ENCODE measurements around the gene PIEZO1.

Gene PIEZO1

GRCh38 chr16:88681709-88682451, 103.1 kb downstream of the PIEZO1 start:
- DNase-seq (ENCODE audit: low read depth), result no peak
- no peak for TF ChIP-seq CTCF (IDR thresholded peaks at IDR 0.05; ENCODE audit: insufficient read depth, low read depth, low read length, missing control alignments)
- no peak overlapping the region for H3K4me3 ChIP-seq (ENCODE audit: low read length)

GRCh38 chr16:88681084-88681680, 103.8 kb downstream of the PIEZO1 start:
- peak; percentile 66 for DNase-seq (ENCODE audit: low read depth)
- no peak overlapping the region for H3K4me3 ChIP-seq (ENCODE audit: low read length)
- TF ChIP-seq CTCF (IDR thresholded peaks at IDR 0.05; ENCODE audit: insufficient read depth, low read depth, low read length, missing control alignments), result peak; percentile 65

GRCh38 chr16:88680554-88681083, 104.4 kb downstream of the PIEZO1 start:
- DNase-seq (ENCODE audit: low read depth), result no peak
- TF ChIP-seq CTCF (IDR thresholded peaks at IDR 0.05; ENCODE audit: insufficient read depth, low read depth, low read length, missing control alignments), result no peak
- no peak overlapping the region for H3K4me3 ChIP-seq (ENCODE audit: low read length)

GRCh38 chr16:88678224-88678979, 106.6 kb downstream of the PIEZO1 start:
- no peak overlapping the region for H3K4me3 ChIP-seq (ENCODE audit: low read length)
- TF ChIP-seq CTCF (IDR thresholded peaks at IDR 0.05; ENCODE audit: insufficient read depth, low read depth, low read length, missing control alignments), result no peak
- no peak for DNase-seq (ENCODE audit: low read depth)

- no peak for TF ChIP-seq CTCF (IDR thresholded peaks at IDR 0.05; ENCODE audit: insufficient read depth, low read depth, low read length, missing control alignments)
- no peak overlapping the region for H3K4me3 ChIP-seq (ENCODE audit: low read length)
- no peak for DNase-seq (ENCODE audit: low read depth)
Measured at GRCh38 chr16:88677721-88678120, 107.3 kb downstream of the PIEZO1 start.

- H3K4me3 ChIP-seq (ENCODE audit: low read length), result no peak overlapping the region
- TF ChIP-seq CTCF (IDR thresholded peaks at IDR 0.05; ENCODE audit: insufficient read depth, low read depth, low read length, missing control alignments), result no peak
- DNase-seq (ENCODE audit: low read depth), result no peak
Measured at GRCh38 chr16:88676502-88677242, 108.3 kb downstream of the PIEZO1 start.
